Diencephalon (tissue), 1 donor: ENCODE measurements around the gene C11orf16. TPM values are rescaled to one million over a fixed set of nuclear protein-coding genes. Genes with fewer than 3 reads are reported as not detected.

ENCODE experiments used
- small RNA-seq: library from RNA; depleted of rRNA; stranded (forward); fragments of <200 nt; gene quantifications from one replicate; pipeline ENCODE3, GENCODE V24; 2014
- total RNA-seq: library from RNA; depleted of rRNA; stranded (reverse); fragments of >200 nt; gene quantifications from one replicate; pipeline ENCODE4 v1.2.3, GENCODE V29; 2014

Gene C11orf16, protein sequence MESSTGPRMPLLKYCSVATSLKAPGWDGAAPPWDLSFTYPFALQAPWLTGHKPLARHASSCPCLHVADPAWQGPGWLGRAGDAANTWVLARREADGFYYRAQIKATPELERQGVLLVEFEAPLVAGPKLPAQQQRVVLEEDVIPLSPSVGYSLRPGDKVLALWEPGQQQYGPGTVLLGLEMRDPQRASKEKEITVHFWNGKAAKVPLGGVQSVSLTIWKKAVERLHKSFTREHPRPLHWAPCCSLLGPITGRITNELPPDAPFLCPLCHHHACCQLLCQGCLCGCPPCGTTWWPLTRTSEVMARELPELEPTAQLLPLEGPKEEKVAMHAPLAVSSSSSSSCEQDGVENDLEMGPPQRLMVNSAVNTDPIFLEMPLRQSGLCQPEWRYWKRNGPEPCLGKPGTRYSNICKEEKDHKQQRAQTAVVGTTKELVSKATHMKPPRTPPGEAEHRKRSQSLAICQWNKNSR
- total RNA-seq = 0.46 TPM

DNA sequence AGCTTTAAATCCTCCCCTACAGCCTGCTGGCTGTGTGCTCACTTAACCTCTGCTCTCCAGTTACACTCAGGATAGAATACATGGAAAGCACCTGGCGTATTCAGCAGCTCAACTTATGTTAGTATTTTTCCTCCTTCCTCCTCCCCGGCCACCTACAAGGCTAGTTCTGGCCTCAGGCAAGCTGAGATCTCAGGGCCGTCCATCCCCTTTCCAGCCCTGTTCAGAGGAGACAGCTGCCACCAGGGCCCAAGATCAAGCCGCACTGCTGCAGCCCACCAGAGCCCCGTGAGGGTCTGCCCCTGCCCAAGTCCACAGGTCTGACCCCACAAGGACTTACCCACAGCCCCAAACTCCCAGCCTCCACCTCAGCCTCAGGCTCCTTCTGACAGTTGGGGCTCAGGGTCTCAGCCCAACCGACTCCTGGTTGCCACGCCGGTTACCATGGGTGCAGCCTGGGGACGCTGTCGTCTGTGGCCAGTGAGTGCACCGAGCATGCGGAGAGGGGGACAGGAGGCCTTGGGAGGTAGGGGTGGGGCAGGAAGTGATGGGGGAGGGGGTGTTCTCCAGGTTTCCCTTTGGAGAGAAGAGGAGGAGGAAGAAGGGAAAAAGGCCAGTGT, at the start of gene C11orf16:
Gene C11orf16, minus strand, starts transcription at position 384 of the 617 bp plus-strand sequence. CDS start 639 bp downstream, outside the sequence.

DNA sequence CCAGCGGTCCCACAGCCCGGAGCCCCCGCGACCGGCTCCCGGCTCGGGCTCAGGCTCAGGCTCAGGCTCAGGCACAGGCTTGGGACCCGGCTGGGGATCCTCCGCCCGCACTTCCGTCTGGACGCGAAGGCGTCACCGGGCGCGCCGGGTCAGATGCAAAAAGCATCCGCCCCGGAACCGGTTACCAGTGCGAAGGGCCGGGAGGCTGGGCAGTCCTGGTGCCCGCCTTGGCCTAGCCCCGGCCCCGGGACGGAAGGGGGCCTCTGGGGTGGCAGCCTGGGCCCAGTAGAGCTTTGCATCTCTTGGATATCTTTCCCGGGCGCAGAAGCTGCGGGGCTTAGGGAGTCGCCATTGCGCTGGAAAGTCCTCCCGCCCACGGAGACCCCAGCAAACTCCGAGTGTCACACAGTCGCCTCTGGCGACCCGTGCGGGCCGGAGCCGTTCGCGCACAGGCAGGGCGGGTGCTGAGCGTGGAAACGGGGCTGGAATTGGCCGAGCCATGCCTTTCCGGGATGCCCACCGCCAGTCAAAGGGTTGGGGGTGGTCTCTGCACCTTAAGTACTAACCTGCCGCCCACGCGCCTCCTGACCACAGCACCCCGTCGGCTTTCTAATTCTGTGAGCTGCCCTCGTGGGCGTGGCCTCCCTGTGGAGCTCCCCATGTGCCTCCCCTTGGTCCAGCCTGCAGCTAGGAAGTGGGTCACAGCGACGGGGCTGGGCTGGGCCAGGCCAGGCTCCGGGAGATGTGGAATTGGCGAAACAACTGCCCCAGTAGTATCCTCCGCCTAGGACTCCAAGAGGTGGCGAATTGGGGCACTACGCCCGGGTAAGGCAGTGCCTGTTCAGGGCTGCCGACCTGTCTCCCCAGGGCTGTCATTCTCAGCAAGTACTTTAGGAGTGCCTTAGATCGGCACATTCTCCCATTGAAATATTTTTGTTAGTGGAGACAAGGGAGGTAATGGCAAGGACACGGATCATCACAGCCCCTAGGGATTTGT, 31.9 kb upstream of the C11orf16 start, which contains the start of gene TMEM9B:
Gene TMEM9B, minus strand, starts transcription at position 119 of the 997 bp plus-strand sequence. CDS start 129 bp downstream, outside the sequence.

DNA sequence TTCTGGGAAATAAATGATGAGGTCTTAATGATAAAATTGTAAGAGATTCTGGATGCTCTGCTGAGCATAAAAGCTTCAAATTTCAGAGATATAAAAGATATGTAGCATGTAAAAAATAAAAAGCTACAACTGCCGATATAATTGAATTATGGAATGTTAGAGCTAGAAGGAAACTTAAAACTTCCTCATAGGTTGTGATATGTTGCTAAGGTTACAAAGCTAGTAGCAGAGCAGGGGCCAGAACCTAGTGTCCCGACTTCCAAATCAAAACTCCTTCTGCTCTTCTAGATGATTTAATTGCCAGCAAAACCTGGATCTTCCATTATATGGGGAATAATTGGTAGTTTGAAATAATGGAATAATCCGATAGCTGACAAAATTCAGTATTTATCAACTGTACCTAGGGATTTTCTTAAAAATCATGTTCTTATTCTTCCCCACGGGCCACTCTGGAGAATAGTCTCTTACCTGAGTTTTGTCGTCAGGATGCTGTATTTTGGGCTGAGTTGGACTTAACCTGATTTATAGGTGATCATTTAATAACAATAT, 9.8 kb upstream of the C11orf16 start, which contains the start of gene ASCL3:
Gene ASCL3, minus strand, starts transcription at position 499 of the 549 bp plus-strand sequence. CDS start 4,855 bp downstream, outside the sequence.

DNA sequence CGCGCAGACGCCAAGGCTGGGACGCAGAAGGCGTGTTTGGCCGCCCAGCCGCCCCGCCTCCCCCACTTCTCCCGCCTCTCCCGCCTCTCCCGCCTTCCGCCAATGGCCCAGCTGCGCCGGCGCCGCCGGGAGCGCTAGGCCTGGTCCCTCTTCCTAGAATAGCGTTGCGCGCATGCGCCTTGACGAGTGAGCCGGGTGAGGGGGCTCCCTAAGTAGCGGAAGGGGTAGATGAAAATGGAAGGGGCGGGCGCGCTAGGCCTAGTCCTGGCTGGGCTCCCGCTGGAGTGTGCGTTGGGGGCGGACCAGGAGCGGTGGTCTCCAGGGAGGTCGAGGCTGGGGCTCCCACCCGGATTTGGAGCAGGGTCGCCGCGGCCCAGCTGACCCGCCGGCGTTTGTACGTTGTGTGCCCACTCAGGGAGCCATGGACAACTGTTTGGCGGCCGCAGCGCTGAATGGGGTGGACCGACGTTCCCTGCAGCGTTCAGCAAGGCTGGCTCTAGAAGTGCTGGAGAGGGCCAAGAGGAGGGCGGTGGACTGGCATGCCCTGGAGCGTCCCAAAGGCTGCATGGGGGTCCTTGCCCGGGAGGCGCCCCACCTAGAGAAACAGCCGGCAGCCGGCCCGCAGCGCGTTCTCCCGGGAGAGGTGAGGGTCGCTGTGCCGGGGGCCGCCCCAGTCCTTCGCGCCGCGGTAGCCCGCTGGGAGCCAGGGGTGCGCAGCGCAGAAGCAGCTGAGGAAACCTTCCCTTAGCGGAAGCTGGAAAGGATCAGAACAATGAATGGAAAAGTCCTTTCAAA, 21.5 kb downstream of the C11orf16 start, which contains the start of gene AKIP1:
Gene AKIP1, plus strand, starts transcription at position 161 of the 795 bp plus-strand sequence. Its CDS starts 261 bp downstream, at position 422.

Small RNA genes lying within 50 kb of the gene (small RNA-seq; reads per million reads assigned to genes)
- gene RF00019 = not detected

Other genes with a start within 250 kb of the C11orf16 start
- gene AKIP1, start 21.8 kb downstream of the C11orf16 start, total RNA-seq = 30.9 TPM
- gene ASCL3, start 10.1 kb upstream of the C11orf16 start, total RNA-seq = not detected
- gene TMEM9B, start 31.5 kb upstream of the C11orf16 start, total RNA-seq = 75.7 TPM
- 49.1 TPM for gene NRIP3, start 71.1 kb upstream of the C11orf16 start, total RNA-seq
- gene SCUBE2, start 158.7 kb upstream of the C11orf16 start, total RNA-seq = 12.5 TPM